ENCODE measurements around the gene ZBTB37.

The ZBTB37 gene

DNA sequence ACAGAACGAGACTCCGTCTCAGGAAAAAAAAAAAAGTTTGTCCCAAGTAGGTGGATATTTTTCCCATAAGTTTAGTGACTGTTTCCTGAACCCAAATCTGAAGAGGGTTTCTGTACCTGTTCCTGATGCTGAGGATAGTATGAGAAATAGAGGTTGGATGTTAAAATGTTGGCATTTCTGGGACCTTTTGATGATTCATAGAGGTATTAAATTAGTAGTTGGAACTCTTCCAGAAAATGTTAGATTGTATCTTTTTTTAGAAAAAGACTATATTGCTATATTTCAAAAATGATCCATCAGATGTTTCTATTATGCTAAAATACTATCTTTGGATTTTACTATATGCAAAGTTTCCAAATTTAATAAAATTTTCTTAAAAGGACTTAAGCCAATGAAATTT, 40.6 kb upstream of the ZBTB37 start:
- TF ChIP-seq, protein P1, sequence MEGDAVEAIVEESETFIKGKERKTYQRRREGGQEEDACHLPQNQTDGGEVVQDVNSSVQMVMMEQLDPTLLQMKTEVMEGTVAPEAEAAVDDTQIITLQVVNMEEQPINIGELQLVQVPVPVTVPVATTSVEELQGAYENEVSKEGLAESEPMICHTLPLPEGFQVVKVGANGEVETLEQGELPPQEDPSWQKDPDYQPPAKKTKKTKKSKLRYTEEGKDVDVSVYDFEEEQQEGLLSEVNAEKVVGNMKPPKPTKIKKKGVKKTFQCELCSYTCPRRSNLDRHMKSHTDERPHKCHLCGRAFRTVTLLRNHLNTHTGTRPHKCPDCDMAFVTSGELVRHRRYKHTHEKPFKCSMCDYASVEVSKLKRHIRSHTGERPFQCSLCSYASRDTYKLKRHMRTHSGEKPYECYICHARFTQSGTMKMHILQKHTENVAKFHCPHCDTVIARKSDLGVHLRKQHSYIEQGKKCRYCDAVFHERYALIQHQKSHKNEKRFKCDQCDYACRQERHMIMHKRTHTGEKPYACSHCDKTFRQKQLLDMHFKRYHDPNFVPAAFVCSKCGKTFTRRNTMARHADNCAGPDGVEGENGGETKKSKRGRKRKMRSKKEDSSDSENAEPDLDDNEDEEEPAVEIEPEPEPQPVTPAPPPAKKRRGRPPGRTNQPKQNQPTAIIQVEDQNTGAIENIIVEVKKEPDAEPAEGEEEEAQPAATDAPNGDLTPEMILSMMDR (IDR thresholded peaks at IDR 0.05), result no peak

DNA sequence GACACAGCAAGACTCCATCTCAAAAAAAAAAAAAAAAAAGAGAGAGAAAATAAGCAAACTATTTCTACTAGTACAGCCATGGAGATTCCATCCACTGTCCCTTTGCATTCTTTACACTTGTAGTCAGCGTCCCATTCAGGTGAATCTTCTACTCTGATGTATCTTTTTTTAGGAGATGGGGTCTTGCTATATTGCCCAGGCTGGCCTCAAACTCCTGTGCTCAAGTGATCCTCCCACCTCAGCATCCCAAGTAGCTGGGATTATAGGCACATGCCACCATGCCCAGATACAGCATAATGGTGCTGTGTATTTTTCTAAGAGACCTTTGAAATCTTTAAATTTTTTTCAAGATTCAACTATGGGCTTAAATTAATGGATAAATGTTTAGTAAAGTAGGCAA, 35.4 kb upstream of the ZBTB37 start:
- no peaks in the 10 kb centered on the region for H3K9me3 ChIP-seq
- H3K27ac ChIP-seq, result no peak overlapping the region
- TF ChIP-seq, protein P1 (IDR thresholded peaks at IDR 0.05), result no peak
- no peaks in the 10 kb centered on the region for H3K27me3 ChIP-seq
- no peaks in the 10 kb centered on the region for H3K4me1 ChIP-seq (ENCODE audit: control insufficient read depth in 1 of 2, insufficient read depth in 1 of 2, low read depth in 1 of 2, low read length in 1 of 2)
- peaks cover 34% of the 10 kb centered on the region for H3K36me3 ChIP-seq
- H3K4me3 ChIP-seq (ENCODE audit: low read depth in 1 of 2, low read length in 1 of 2), result no peak overlapping the region

More for the DNA sequence above, 40.6 kb upstream of the ZBTB37 start:
- H3K36me3 ChIP-seq, result peaks cover 20% of the 10 kb centered on the region
- H3K27me3 ChIP-seq, result no peaks in the 10 kb centered on the region
- no peak overlapping the region for H3K4me3 ChIP-seq (ENCODE audit: low read depth in 1 of 2, low read length in 1 of 2)
- H3K27ac ChIP-seq, result no peak overlapping the region
- H3K9me3 ChIP-seq, result no peaks in the 10 kb centered on the region
- peaks cover 12 to 22% of the 10 kb centered on the region in 2 experiments for H3K4me1 ChIP-seq (ENCODE audit: control insufficient read depth in 1 of 2, insufficient read depth in 1 of 2, low read depth in 1 of 2, low read length in 1 of 2)

DNA sequence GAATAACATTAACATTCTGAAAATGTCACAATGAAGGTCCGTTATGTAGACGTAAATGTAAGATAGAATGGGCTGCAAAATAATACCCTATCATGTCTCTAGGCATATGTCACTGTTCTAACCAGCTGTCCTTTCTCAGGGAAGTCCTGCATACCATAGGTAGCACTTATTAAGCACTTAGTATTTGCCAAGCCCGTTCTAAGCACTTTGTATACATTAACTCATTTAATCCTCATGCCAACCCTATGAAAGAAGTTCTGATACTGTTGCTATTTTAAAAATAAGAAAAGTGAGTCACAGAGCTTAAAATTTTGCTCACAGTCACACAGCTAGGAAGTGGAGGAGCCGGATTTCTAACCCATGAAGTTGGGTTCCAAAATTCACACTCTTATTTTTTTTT, 16.1 kb upstream of the ZBTB37 start:
- Histone ChIP-seq H3K9me3 (no peaks in the 10 kb centered on the region), H3K36me3 (peaks cover 44% of the 10 kb centered on the region), H3K4me3 (ENCODE audit: low read depth in 1 of 2, low read length in 1 of 2) (no peak overlapping the region), H3K4me1 (ENCODE audit: control insufficient read depth in 1 of 2, insufficient read depth in 1 of 2, low read depth in 1 of 2, low read length in 1 of 2) (no peaks in the 10 kb centered on the region), H3K27ac (no peak overlapping the region), H3K27me3 (no peaks in the 10 kb centered on the region)
- TF ChIP-seq, protein P1 (IDR thresholded peaks at IDR 0.05), result no peak

DNA sequence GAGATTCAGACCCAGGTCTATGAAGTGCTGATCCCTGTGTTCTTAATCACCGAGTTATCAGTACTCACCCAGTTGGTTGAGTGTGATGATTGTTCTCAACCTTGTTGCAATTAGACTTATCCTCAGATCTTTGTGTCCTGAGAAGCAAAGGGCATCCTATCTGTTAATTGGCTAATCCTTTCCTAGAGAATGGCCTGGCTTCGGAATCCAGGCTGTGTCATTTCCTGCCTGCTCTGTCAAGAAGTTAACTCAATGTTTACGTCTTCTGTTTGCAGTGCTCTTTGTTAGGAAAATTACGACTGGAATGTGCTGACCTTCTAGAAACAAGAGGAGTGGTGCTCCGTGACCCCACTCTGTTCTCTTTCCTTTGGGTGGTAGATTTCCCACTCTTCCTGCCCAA, 15.1 kb upstream of the ZBTB37 start:
- H3K4me1 ChIP-seq (ENCODE audit: control insufficient read depth in 1 of 2, insufficient read depth in 1 of 2, low read depth in 1 of 2, low read length in 1 of 2), result no peaks in the 10 kb centered on the region
- peaks cover 51% of the 10 kb centered on the region for H3K36me3 ChIP-seq
- TF ChIP-seq, protein P1 (IDR thresholded peaks at IDR 0.05), result no peak
- H3K9me3 ChIP-seq, result no peaks in the 10 kb centered on the region
- H3K4me3 ChIP-seq (ENCODE audit: low read depth in 1 of 2, low read length in 1 of 2), result no peak overlapping the region
- no peak overlapping the region for H3K27ac ChIP-seq
- H3K27me3 ChIP-seq, result no peaks in the 10 kb centered on the region

DNA sequence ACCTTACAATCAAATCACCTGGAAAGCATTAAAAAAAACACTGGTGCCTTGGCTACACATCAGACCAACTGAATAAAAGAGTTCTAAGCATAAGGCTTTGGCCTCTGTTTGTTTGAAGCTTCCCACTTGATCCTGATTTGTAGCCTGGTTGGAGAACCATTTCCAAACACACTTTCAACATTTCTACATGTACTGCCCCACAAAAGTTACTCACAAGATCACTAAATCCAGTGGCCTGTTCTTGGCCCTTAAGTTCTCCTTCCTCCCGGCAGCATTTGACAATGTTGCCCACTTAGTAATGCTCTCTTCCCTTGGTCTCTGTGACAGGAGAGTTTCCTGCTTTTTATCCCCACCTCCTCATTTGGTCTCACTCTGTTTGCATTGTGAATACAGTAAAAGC, 12.2 kb upstream of the ZBTB37 start:
- TF ChIP-seq, protein P1 (IDR thresholded peaks at IDR 0.05), result no peak
- H3K27ac ChIP-seq, result no peak overlapping the region
- H3K36me3 ChIP-seq, result peaks cover 51% of the 10 kb centered on the region

DNA sequence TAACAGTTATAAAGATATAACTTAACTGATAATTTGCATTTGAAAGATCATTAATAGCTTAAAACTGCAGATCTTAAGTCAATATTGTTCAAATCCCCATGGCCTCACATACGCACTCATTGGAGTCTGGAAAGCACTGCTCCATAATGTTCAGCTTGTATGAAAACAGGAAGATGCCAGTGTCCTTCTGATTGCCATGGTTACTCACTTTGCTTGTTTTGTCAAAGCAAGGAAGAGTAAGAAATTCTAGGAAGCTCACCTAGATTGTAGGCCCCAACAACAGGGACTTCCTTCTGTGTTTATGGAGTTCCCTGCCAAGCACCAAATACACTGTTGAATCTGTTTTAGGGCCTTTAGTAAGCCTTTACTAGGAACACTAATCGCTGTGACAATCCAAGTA, 11.3 kb upstream of the ZBTB37 start:
- Histone ChIP-seq H3K9me3 (no peaks in the 10 kb centered on the region), H3K4me1 (ENCODE audit: control insufficient read depth in 1 of 2, insufficient read depth in 1 of 2, low read depth in 1 of 2, low read length in 1 of 2) (no peaks in the 10 kb centered on the region), H3K27me3 (no peaks in the 10 kb centered on the region), H3K4me3 (ENCODE audit: low read depth in 1 of 2, low read length in 1 of 2) (no peak overlapping the region), H3K36me3 (peaks cover 45% of the 10 kb centered on the region), H3K27ac (no peak overlapping the region)
- TF ChIP-seq, protein P1 (IDR thresholded peaks at IDR 0.05), result no peak

More for the DNA sequence above, 12.2 kb upstream of the ZBTB37 start:
- no peaks in the 10 kb centered on the region for H3K9me3 ChIP-seq
- no peaks in the 10 kb centered on the region for H3K4me1 ChIP-seq (ENCODE audit: control insufficient read depth in 1 of 2, insufficient read depth in 1 of 2, low read depth in 1 of 2, low read length in 1 of 2)
- H3K4me3 ChIP-seq (ENCODE audit: low read depth in 1 of 2, low read length in 1 of 2), result no peak overlapping the region
- no peaks in the 10 kb centered on the region for H3K27me3 ChIP-seq
